K562 (cell line): ENCODE results near the gene RPL19. TPM values are rescaled to one million over a fixed set of nuclear protein-coding genes. Genes with fewer than 3 reads are reported as not detected.

ENCODE experiments used
- ATAC-seq: fragments of 200-7000 bp; cut with Tn5 transposase; 3 replicates; pipeline ENCODE4 v1.9.1; 2020; ENCODE audit warnings: moderate library complexity
- BruUV-seq: library from RNA; stranded (reverse); fragments of 400-500 nt; replicated peaks from 2 replicates; lab custom pipeline; 2021; lab: Mats Ljungman, UMichigan
- CTCF ChIA-PET: fragments of 300-600 bp; formaldehyde crosslinking; extraction: SDS; loops from one replicate; lab custom pipeline; 2021; ENCODE audit warnings: low intra/inter-chr PET ratio; lab: Yijun Ruan, JAX
- POLR2A ChIA-PET: fragments of 300-600, 350-650 bp; sonication (Branson Sonifier 250); formaldehyde crosslinking; extraction: SDS; loops from one replicate; lab custom pipeline; 2021; ENCODE audit warnings: antibody characterized with exemption, inconsistent platforms; lab: Yijun Ruan, JAX
- DNase-seq, 4 experiments: peaks; one replicate each; pipeline versions ENCODE4 v3.0.0 to v3.0.0-alpha.2; 2011 to 2018; ENCODE audit warnings: low spot score in 3 of 4, mixed read lengths in 3 of 4; ENCODE audit errors: extremely low read depth in 1 of 4
- FAIRE-seq: peaks from 2 replicates; lab custom pipeline; 2011; peaks lifted over from hg19 to GRCh38; lab: Jason Lieb, UNC
- H2AFZ ChIP-seq: 2 replicates; pipeline ENCODE4 v1.6.0; 2011; ENCODE audit warnings: low read depth, low read length, control low read depth, inconsistent platforms
- H3K27ac ChIP-seq: fragments of 200-600 bp; 3 replicates; pipeline ENCODE4 v1.8.0; 2011; ENCODE audit warnings: low read depth, mild to moderate bottlenecking, control low read depth, inconsistent platforms, low read length, moderate library complexity, mixed read lengths; ENCODE audit errors: extremely low read depth
- H3K27me3 ChIP-seq, 2 experiments: fragments of 300-600 bp in 1 of 2; 2 replicates in 1 of 2; 3 replicates in 1 of 2; pipeline versions ENCODE4 v1.6.0 to v1.8.0; 2011; ENCODE audit warnings: inconsistent platforms in 2 of 2, low read length in 2 of 2, mild to moderate bottlenecking in 1 of 2, mixed read lengths in 1 of 2, moderate library complexity in 1 of 2; ENCODE audit not compliant: control insufficient read depth in 2 of 2, insufficient read depth in 2 of 2
- H3K36me3 ChIP-seq: fragments of 300-600 bp; 3 replicates; pipeline ENCODE4 v1.8.0; 2011; ENCODE audit warnings: mild to moderate bottlenecking, low read length, inconsistent platforms; ENCODE audit not compliant: control insufficient read depth, insufficient read depth
- H3K4me1 ChIP-seq, 2 experiments: fragments of 200-600 bp in 1 of 2; replicated peaks in 1 of 2; 2 replicates in 1 of 2; 3 replicates in 1 of 2; pipeline versions ENCODE4 v1.5.1 to v1.8.0; 2011; ENCODE audit warnings: inconsistent platforms in 2 of 2, low read length in 2 of 2, mild to moderate bottlenecking in 1 of 2, mixed read lengths in 1 of 2, moderate library complexity in 1 of 2; ENCODE audit not compliant: control insufficient read depth in 2 of 2, insufficient read depth in 2 of 2
- H3K4me2 ChIP-seq: 2 replicates; pipeline ENCODE4 v1.6.1; 2011; ENCODE audit warnings: low read length, control low read depth, inconsistent platforms, mixed read lengths; ENCODE audit not compliant: insufficient read depth
- H3K4me3 ChIP-seq: fragments of 200-600 bp; sonication (generic), shearing (Covaris generic); 2 replicates; pipeline ENCODE4 v1.5.1; 2016; ENCODE audit warnings: control low read depth, inconsistent platforms
- H3K79me2 ChIP-seq: fragments of 200-600 bp; 3 replicates; pipeline ENCODE4 v1.8.0; 2011; ENCODE audit warnings: low read length, inconsistent platforms; ENCODE audit not compliant: control insufficient read depth, insufficient read depth
- H3K9ac ChIP-seq, 2 experiments: 2 replicates each; pipeline versions ENCODE4 v1.6.0 to v1.6.1; 2011; ENCODE audit warnings: low read depth in 2 of 2, low read length in 2 of 2, control low read depth in 1 of 2, inconsistent platforms in 1 of 2, mild to moderate bottlenecking in 1 of 2, mixed read lengths in 1 of 2; ENCODE audit not compliant: insufficient read depth in 1 of 2
- H3K9me1 ChIP-seq: one replicate; pipeline ENCODE4 v1.6.0; 2011; ENCODE audit warnings: inconsistent platforms, mild to moderate bottlenecking, low read length, moderate library complexity; ENCODE audit not compliant: control insufficient read depth, insufficient read depth
- H3K9me3 ChIP-seq: replicated peaks from 2 replicates; pipeline ENCODE4 v1.5.1; 2011; ENCODE audit warnings: low read depth, low read length, inconsistent platforms; ENCODE audit not compliant: control insufficient read depth, insufficient read depth
- H4K20me1 ChIP-seq: replicated peaks from 2 replicates; pipeline ENCODE4 v1.6.1; 2011; ENCODE audit warnings: low read length, inconsistent platforms, mixed read lengths; ENCODE audit not compliant: control insufficient read depth, insufficient read depth
- CC2D1A ChIP-seq: fragments of 450-650 bp; IDR thresholded peaks from 2 replicates; pipeline ENCODE4 v1.6.1; 2017; ENCODE audit warnings: mild to moderate bottlenecking
- FOXJ3 ChIP-seq: sonication (generic); formaldehyde crosslinking; IDR thresholded peaks from 2 replicates; pipeline ENCODE4 v1.4.0; 2020; ENCODE audit warnings: mild to moderate bottlenecking, missing genetic modification reagents
- GATA2 ChIP-seq: sonication (generic); formaldehyde crosslinking; IDR thresholded peaks from 2 replicates; pipeline ENCODE4 v1.4.0; 2020; ENCODE audit warnings: mild to moderate bottlenecking, missing genetic modification reagents
- ID3 ChIP-seq, 2 experiments: fragments of 250-450 bp in 1 of 2; fragments of 450-650 bp in 1 of 2; sonication (Bioruptor Pico) in 1 of 2; IDR thresholded peaks; 2 replicates each; pipeline versions ENCODE4 v1.6.1 to v1.8.0; 2016 to 2021; ENCODE audit warnings: mild to moderate bottlenecking in 2 of 2, moderate library complexity in 2 of 2, missing compliant biosample characterization in 1 of 2, missing genetic modification characterization in 1 of 2
- MCM5 ChIP-seq: fragments of 450-650 bp; IDR thresholded peaks from 2 replicates; pipeline ENCODE4 v1.6.1; 2016; ENCODE audit warnings: low read depth
- MTA3 ChIP-seq: fragments of 450-650 bp; formaldehyde crosslinking; IDR thresholded peaks from 2 replicates; pipeline ENCODE4 v1.6.1; 2017; ENCODE audit warnings: mild to moderate bottlenecking, borderline replicate concordance
- SRSF9 ChIP-seq: fragments of 200-400 bp; formaldehyde crosslinking; IDR thresholded peaks from 2 replicates; pipeline ENCODE4 v1.6.1; 2017; ENCODE audit warnings: low read depth, low read length, borderline replicate concordance
- TAF9B ChIP-seq: fragments of 450-650 bp; IDR thresholded peaks from 2 replicates; pipeline ENCODE4 v1.6.1; 2018; ENCODE audit warnings: mild to moderate bottlenecking; ENCODE audit not compliant: partially characterized antibody
- TARDBP ChIP-seq: fragments of 450-650 bp; IDR thresholded peaks from 2 replicates; pipeline ENCODE4 v1.6.1; 2016
- TCF7L2 ChIP-seq: fragments of 150-350 bp; IDR thresholded peaks from 2 replicates; pipeline ENCODE4 v1.6.1; 2016; ENCODE audit warnings: low read depth, mild to moderate bottlenecking, low read length, moderate library complexity
- THRAP3 ChIP-seq: fragments of 450-650 bp; IDR thresholded peaks from 2 replicates; pipeline ENCODE4 v1.6.1; 2016; ENCODE audit warnings: mild to moderate bottlenecking, inconsistent platforms, borderline replicate concordance
- ZBTB1 ChIP-seq: sonication (generic); formaldehyde crosslinking; IDR thresholded peaks from 2 replicates; pipeline ENCODE4 v1.8.1; 2023; ENCODE audit warnings: missing genetic modification reagents, low read depth, mild to moderate bottlenecking, borderline replicate concordance
- ZBTB26 ChIP-seq: fragments of 450-650 bp; formaldehyde crosslinking; IDR thresholded peaks from 2 replicates; pipeline ENCODE4 v1.4.0; 2022; ENCODE audit warnings: missing genetic modification characterization
- ZBTB7A ChIP-seq: IDR thresholded peaks from 2 replicates; pipeline ENCODE4 v1.6.1; 2011; ENCODE audit warnings: low read depth, mild to moderate bottlenecking, low read length, moderate library complexity, borderline replicate concordance; ENCODE audit not compliant: control insufficient read depth
- ZNF212 ChIP-seq: fragments of 450-650 bp; formaldehyde crosslinking; IDR thresholded peaks from 2 replicates; pipeline ENCODE4 v1.4.0; 2020; ENCODE audit warnings: mild to moderate bottlenecking
- ZNF277 ChIP-seq: fragments of 250-450 bp; sonication (Bioruptor Pico); IDR thresholded peaks from 2 replicates; pipeline ENCODE4 v1.8.0; 2022; ENCODE audit warnings: inconsistent platforms, mild to moderate bottlenecking, moderate library complexity, borderline replicate concordance
- ZNF695 ChIP-seq: fragments of 450-650 bp; formaldehyde crosslinking; IDR thresholded peaks from 2 replicates; pipeline ENCODE4 v1.4.0; 2020; ENCODE audit warnings: mild to moderate bottlenecking, moderate library complexity
- ZNF766 ChIP-seq: fragments of 200-800 bp; sonication (Bioruptor generic); conservative IDR thresholded peaks from 2 replicates; pipeline ENCODE4 v1.6.1; 2016; ENCODE audit warnings: missing genetic modification characterization, missing compliant biosample characterization
- ZNF780A ChIP-seq: fragments of 250-450 bp; sonication (Bioruptor Pico); IDR thresholded peaks from 2 replicates; pipeline ENCODE4 v1.5.0; 2021; ENCODE audit warnings: mild to moderate bottlenecking
- WGBS: fragments of 100-300 bp; shearing (Covaris generic); methylation state at CpG from one replicate; pipeline ENCODE4 v1.1.6; 2016; ENCODE audit warnings: low coverage, mixed read lengths; ENCODE audit not compliant: insufficient coverage; ENCODE audit errors: missing lambda C conversion rate; 5-methylcytosine and 5-hydroxymethylcytosine counted together
- in situ Hi-C: fragments of 300-500 bp; cut with MboI; formaldehyde crosslinking; loops from 4 replicates; pipeline ENCODE4 v1.15.0; 2018; ENCODE audit warnings: inconsistent platforms, mixed read lengths
- intact Hi-C: fragments of 100-400 bp; cut with micrococcal nuclease; formaldehyde crosslinking; loops from 2 replicates; pipeline ENCODE4 v1.14.2; 2022
- polyA plus RNA-seq, 8 experiments: library from polyadenylated mRNA; depleted of rRNA in 4 of 8; stranded (reverse) in 5 of 8; unstranded in 3 of 8; fragments of >200 nt; fragmentation: Nextera tagmentation in 2 of 8; fragmentation: Illumina TruSeq in 1 of 8; extraction: Ambion mirVana in 2 of 8; extraction: Trizol in 1 of 8; gene quantifications; 2 replicates each; pipeline versions ENCODE4 v1.2.1 to v1.2.3, GENCODE V29; 2011 to 2014; ENCODE audit warnings: inconsistent platforms in 1 of 8, missing spikeins in 1 of 8
- total RNA-seq, 7 experiments: library from RNA; depleted of rRNA in 6 of 7; stranded (reverse); fragments of >200 nt in 6 of 7; fragmentation: Illumina TruSeq in 2 of 7; extraction: Trizol in 2 of 7; gene quantifications; 2 replicates each; pipeline versions ENCODE4 v1.2.1 to v1.2.3, GENCODE V29; 2011 to 2021; ENCODE audit warnings: low replicate concordance in 1 of 7

RPL19 gene
- total and polyA plus RNA-seq, 9 of the 15 experiments (the other 6 are each of a cell fraction or from before 2014, with no cell fraction given): 2,263 to 4,614 (median 3,727) TPM

GRCh38 chr17:39236450-39236927, 36.4 kb downstream of the RPL19 start (continued):
- TF ChIP-seq ZBTB26 (CRISPR knock-in tag) (no peak), FOXJ3 (CRISPR knock-in tag) (no peak)

GRCh38 chr17:39236981-39237441, 36.9 kb downstream of the RPL19 start:
- Histone ChIP-seq H3K4me3 (no peak overlapping the region), H3K4me1 (peaks cover 0 to 15% of the 10 kb centered on the region in 2 experiments; a peak in 4 of 5 replicates), H3K79me2 (no peaks in the 10 kb centered on the region), H3K9ac (0 out of 4 replicates have a peak overlapping the region, but pooled peaks of 1 of the 2 experiments have one; percentile 50), H3K9me1 (no peaks in the 10 kb centered on the region), H3K36me3 (no peaks in the 10 kb centered on the region), H4K20me1 (peaks cover 4% of the 10 kb centered on the region; the same call in 1 of the 2 replicates), H3K9me3 (no peaks in the 10 kb centered on the region), H2AFZ (no peak overlapping the region), H3K27ac (no peak overlapping the region), H3K4me2 (no peak overlapping the region), H3K27me3 (peaks cover 0 to 6% of the 10 kb centered on the region in 2 experiments; a peak in 2 of 5 replicates)
- FAIRE-seq (no peak), DNase-seq (peak in 1 of 4 experiments; percentile 11), ATAC-seq (no peak)
- ChIA-PET POLR2A (interaction anchor here (1.3 kb wide), 1 partner anchor 30 kb away, joined by 6 read pairs; no protein-coding TSS in a partner anchor), CTCF (interaction anchor here (0.7 to 4.7 kb wide), 2 partner anchors 30 to 254 kb away, joined by 3 to 23 read pairs; no protein-coding TSS in a partner anchor)
- BruUV-seq: no TSS peak
- 15% methylated on average over 6 of the region's 6 CpGs for WGBS
- intact Hi-C loops (no loop called here), in situ Hi-C loops (no loop called here)
- TF ChIP-seq ZNF766 (CRISPR knock-in tag) (no peak), TARDBP (no peak), ZBTB1 (CRISPR knock-in tag) (no peak), ZNF780A (CRISPR knock-in tag) (no peak), TAF9B (no peak), TCF7L2 (no peak), SRSF9 (no peak), ZNF212 (CRISPR knock-in tag) (no peak), MCM5 (no peak), ZBTB7A (no peak), THRAP3 (no peak), CC2D1A (no peak), GATA2 (CRISPR knock-in tag) (no peak), ID3 (CRISPR knock-in tag; IDR thresholded peaks at IDR 0.05) (no peak), ID3 (tag; IDR thresholded peaks at IDR 0.05) (no peak), ZNF277 (CRISPR knock-in tag) (no peak), ZNF695 (CRISPR knock-in tag) (no peak), MTA3 (no peak)
